ENCODE results near the gene SLC26A5. TPM values are rescaled to one million over a fixed set of nuclear protein-coding genes. Genes with fewer than 3 reads are reported as not detected.

SLC26A5 gene
- total RNA-seq, 1 experiment from 2014 or later, result not detected

DNA sequence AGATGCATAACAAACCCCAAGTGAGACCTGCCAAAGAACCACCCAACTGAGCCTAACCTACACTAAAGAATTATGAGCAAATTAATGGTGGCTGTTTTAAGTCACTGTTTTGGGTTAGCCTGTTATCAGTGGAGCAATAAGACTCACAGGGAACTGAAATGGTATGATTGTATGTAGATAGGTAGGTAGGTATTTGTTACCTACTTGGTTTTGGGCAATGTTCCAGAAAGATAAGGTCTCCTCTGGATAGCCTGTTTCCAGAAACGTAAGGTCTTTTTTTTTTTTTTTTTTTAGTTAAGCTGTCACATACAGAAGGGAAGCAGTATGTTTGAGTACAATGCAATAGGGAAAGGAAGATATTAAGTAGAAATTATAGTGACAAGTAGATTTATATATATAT, 50.9 kb downstream of the SLC26A5 start:
- Histone ChIP-seq H3K27me3 (ENCODE audit: control insufficient read depth, insufficient read depth, low read length) (no peaks in the 10 kb centered on the region), H3K4me3 (ENCODE audit: low read depth in 2 of 2, low read length in 2 of 2) (no peak overlapping the region), H3K9me3 (ENCODE audit: control insufficient read depth, insufficient read depth, low read depth, low read length) (no peaks in the 10 kb centered on the region), H3K36me3 (ENCODE audit: control insufficient read depth, insufficient read depth, low read length) (no peaks in the 10 kb centered on the region), H3K4me1 (ENCODE audit: control insufficient read depth, insufficient read depth, low read length) (no peaks in the 10 kb centered on the region), H3K27ac (ENCODE audit: low read length) (no peak overlapping the region)
- DNase-seq (ENCODE audit: low read depth, low spot score), result no peak
- no TSS peak for BruUV-seq (replicated peaks)
- intact Hi-C loops (cut with micrococcal nuclease; ENCODE audit: unreplicated experiment) (no loop called here), in situ Hi-C loops (cut with HindIII; ENCODE audit: low pct_unique_long_range_greater_than_20kb, low sequenced_read_pairs) (no loop called here)
- TF ChIP-seq CTCF (IDR thresholded peaks at IDR 0.05) (no peak), REST (IDR thresholded peaks at IDR 0.05; ENCODE audit: insufficient read depth in 1 of 2, low read depth in 2 of 2, low read length in 1 of 2) (no peak), POLR2AphosphoS5 (IDR thresholded peaks at IDR 0.05; ENCODE audit: low read depth, low read length) (no peak)
- ChIA-PET POLR2A (no interaction called here), CTCF (no interaction called here)
- no peak for ATAC-seq

GRCh38 chr7:103394566-103394965, 51.4 kb downstream of the SLC26A5 start:
- ATAC-seq (no peak), DNase-seq (ENCODE audit: low read depth, low spot score) (no peak)
- Histone ChIP-seq H3K9me3 (ENCODE audit: control insufficient read depth, insufficient read depth, low read depth, low read length) (no peaks in the 10 kb centered on the region), H3K36me3 (ENCODE audit: control insufficient read depth, insufficient read depth, low read length) (no peaks in the 10 kb centered on the region), H3K27me3 (ENCODE audit: control insufficient read depth, insufficient read depth, low read length) (no peaks in the 10 kb centered on the region), H3K4me1 (ENCODE audit: control insufficient read depth, insufficient read depth, low read length) (no peaks in the 10 kb centered on the region), H3K4me3 (ENCODE audit: low read depth in 2 of 2, low read length in 2 of 2) (no peak overlapping the region), H3K27ac (ENCODE audit: low read length) (no peak overlapping the region)
- in situ Hi-C loops (cut with HindIII; ENCODE audit: low pct_unique_long_range_greater_than_20kb, low sequenced_read_pairs) (no loop called here), intact Hi-C loops (cut with micrococcal nuclease; ENCODE audit: unreplicated experiment) (no loop called here)
- no TSS peak for BruUV-seq (replicated peaks)
- ChIA-PET CTCF (no interaction called here), POLR2A (no interaction called here)
- TF ChIP-seq REST (IDR thresholded peaks at IDR 0.05; ENCODE audit: insufficient read depth in 1 of 2, low read depth in 2 of 2, low read length in 1 of 2) (no peak), SIN3A (IDR thresholded peaks at IDR 0.05; ENCODE audit: borderline replicate concordance, insufficient read depth, low read depth, low read length) (no peak), POLR2AphosphoS5 (IDR thresholded peaks at IDR 0.05; ENCODE audit: low read depth, low read length) (no peak), TCF7L2 (IDR thresholded peaks at IDR 0.05; ENCODE audit: low read depth, low read length) (no peak)
